ENCODE data around the gene CMTM8.

GRCh38 chr3:32354362-32354778, 115.9 kb downstream of the CMTM8 start:
- TF ChIP-seq ZFP3 (CRISPR knock-in tag; IDR thresholded peaks at IDR 0.05) (no peak), RARB (CRISPR knock-in tag; IDR thresholded peaks at IDR 0.05) (no peak), ESRRG (CRISPR knock-in tag; IDR thresholded peaks at IDR 0.05) (no peak), PPARA (CRISPR knock-in tag; IDR thresholded peaks at IDR 0.05; ENCODE audit: borderline replicate concordance) (no peak), ZNF70 (CRISPR knock-in tag; IDR thresholded peaks at IDR 0.05) (no peak)
- TF ChIP-seq, protein P1, sequence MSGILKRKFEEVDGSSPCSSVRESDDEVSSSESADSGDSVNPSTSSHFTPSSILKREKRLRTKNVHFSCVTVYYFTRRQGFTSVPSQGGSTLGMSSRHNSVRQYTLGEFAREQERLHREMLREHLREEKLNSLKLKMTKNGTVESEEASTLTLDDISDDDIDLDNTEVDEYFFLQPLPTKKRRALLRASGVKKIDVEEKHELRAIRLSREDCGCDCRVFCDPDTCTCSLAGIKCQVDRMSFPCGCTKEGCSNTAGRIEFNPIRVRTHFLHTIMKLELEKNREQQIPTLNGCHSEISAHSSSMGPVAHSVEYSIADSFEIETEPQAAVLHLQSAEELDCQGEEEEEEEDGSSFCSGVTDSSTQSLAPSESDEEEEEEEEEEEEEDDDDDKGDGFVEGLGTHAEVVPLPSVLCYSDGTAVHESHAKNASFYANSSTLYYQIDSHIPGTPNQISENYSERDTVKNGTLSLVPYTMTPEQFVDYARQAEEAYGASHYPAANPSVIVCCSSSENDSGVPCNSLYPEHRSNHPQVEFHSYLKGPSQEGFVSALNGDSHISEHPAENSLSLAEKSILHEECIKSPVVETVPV (CRISPR knock-in tag; IDR thresholded peaks at IDR 0.05), result no peak
- TF ChIP-seq, protein P2, sequence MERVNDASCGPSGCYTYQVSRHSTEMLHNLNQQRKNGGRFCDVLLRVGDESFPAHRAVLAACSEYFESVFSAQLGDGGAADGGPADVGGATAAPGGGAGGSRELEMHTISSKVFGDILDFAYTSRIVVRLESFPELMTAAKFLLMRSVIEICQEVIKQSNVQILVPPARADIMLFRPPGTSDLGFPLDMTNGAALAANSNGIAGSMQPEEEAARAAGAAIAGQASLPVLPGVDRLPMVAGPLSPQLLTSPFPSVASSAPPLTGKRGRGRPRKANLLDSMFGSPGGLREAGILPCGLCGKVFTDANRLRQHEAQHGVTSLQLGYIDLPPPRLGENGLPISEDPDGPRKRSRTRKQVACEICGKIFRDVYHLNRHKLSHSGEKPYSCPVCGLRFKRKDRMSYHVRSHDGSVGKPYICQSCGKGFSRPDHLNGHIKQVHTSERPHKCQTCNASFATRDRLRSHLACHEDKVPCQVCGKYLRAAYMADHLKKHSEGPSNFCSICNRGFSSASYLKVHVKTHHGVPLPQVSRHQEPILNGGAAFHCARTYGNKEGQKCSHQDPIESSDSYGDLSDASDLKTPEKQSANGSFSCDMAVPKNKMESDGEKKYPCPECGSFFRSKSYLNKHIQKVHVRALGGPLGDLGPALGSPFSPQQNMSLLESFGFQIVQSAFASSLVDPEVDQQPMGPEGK (CRISPR knock-in tag; IDR thresholded peaks at IDR 0.05; ENCODE audit: borderline replicate concordance), result no peak

Data from SK-N-SH treated with all-trans-retinoic acid at 6 μM for 48 hours (cell line).